Smooth muscle cell (in vitro differentiated cells): ENCODE measurements around the gene NFIC. TPM values are rescaled to one million over a fixed set of nuclear protein-coding genes. Genes with fewer than 3 reads are reported as not detected.
"Not testable (repeated sequence)": the region's sequence is repeated elsewhere in the genome, so short reads cannot be mapped to it uniquely, and the experiment has no call there.

Experiments used
- DNase-seq: peaks from one replicate; lab custom pipeline; 2025; ENCODE audit not compliant: unreplicated experiment; lab: John Stamatoyannopoulos, UW
- H2AFZ ChIP-seq: fragments of 200-600 bp; sonication (generic); 2 replicates; pipeline ENCODE4 v1.6.0; 2016; ENCODE audit warnings: antibody characterized with exemption, low read depth, mild to moderate bottlenecking
- H3F3A ChIP-seq: fragments of 200-600 bp; sonication (generic); 2 replicates; pipeline ENCODE4 v1.6.0; 2017; ENCODE audit warnings: antibody characterized with exemption, low read depth
- H3K27ac ChIP-seq: fragments of 200-600 bp; sonication (generic); 2 replicates; pipeline ENCODE4 v1.5.1; 2016; ENCODE audit warnings: low read depth, mild to moderate bottlenecking
- H3K27me3 ChIP-seq: fragments of 200-600 bp; sonication (generic); 2 replicates; pipeline ENCODE4 v1.6.1; 2016; ENCODE audit warnings: low read depth, mild to moderate bottlenecking
- H3K36me3 ChIP-seq: fragments of 200-600 bp; sonication (generic); 2 replicates; pipeline ENCODE4 v1.5.1; 2016; ENCODE audit warnings: low read depth
- H3K4me1 ChIP-seq: fragments of 200-600 bp; sonication (generic); 2 replicates; pipeline ENCODE4 v1.5.1; 2016; ENCODE audit warnings: low read depth
- H3K4me2 ChIP-seq: fragments of 200-600 bp; sonication (generic); 2 replicates; pipeline ENCODE4 v1.6.0; 2016; ENCODE audit warnings: mild to moderate bottlenecking
- H3K4me3 ChIP-seq: fragments of 200-600 bp; sonication (generic); 2 replicates; pipeline ENCODE4 v1.5.1; 2016; ENCODE audit warnings: mild to moderate bottlenecking
- H3K79me2 ChIP-seq: fragments of 200-600 bp; sonication (generic); 2 replicates; pipeline ENCODE4 v1.6.0; 2016; ENCODE audit warnings: low read depth, mild to moderate bottlenecking
- H3K9ac ChIP-seq: fragments of 200-600 bp; sonication (generic); 2 replicates; pipeline ENCODE4 v1.6.0; 2016; ENCODE audit warnings: low read depth
- H3K9me3 ChIP-seq: fragments of 200-600 bp; sonication (generic); replicated peaks from 2 replicates; pipeline ENCODE4 v1.5.1; 2016; ENCODE audit warnings: low read depth
- H4K20me1 ChIP-seq: fragments of 200-600 bp; sonication (generic); 2 replicates; pipeline ENCODE4 v1.6.0; 2016; ENCODE audit warnings: low read depth
- CTCF ChIP-seq: fragments of 200-600 bp; sonication (generic); IDR thresholded peaks from 2 replicates; pipeline ENCODE4 v1.5.1; 2017; ENCODE audit warnings: borderline replicate concordance, mild to moderate bottlenecking, antibody characterized with exemption; ENCODE audit not compliant: insufficient read depth, poor library complexity, severe bottlenecking
- WGBS: methylation state at CpG from one replicate; pipeline ENCODE4 v1.1.7; 2016; ENCODE audit warnings: low lambda C conversion rate; 5-methylcytosine and 5-hydroxymethylcytosine counted together
- polyA plus RNA-seq: library from polyadenylated mRNA; unstranded; fragments of >200 nt; fragmentation: Nextera tagmentation; extraction: Ambion mirVana; gene quantifications from 2 replicates; pipeline ENCODE4 v1.2.1, GENCODE V29; 2016
- total RNA-seq: library from RNA; depleted of rRNA; stranded (reverse); fragments of >200 nt; gene quantifications from 2 replicates; pipeline ENCODE4 v1.2.3, GENCODE V29; 2014

NFIC gene
- total and polyA plus RNA-seq, 2 experiments from 2014 or later = 7.9 to 33.2 TPM

GRCh38 chr19:3342246-3342645 is 24.1 kb upstream of the NFIC start:
- TF ChIP-seq CTCF = no peak
- H4K20me1 ChIP-seq = no peaks in the 10 kb centered on the region
- H3F3A ChIP-seq = no peaks in the 10 kb centered on the region
- H3K4me1 ChIP-seq = no peaks in the 10 kb centered on the region
- H2AFZ ChIP-seq = no peak overlapping the region
- no peak for DNase-seq
- H3K36me3 ChIP-seq = no peaks in the 10 kb centered on the region
- H3K4me2 ChIP-seq = no peak overlapping the region
- H3K4me3 ChIP-seq = no peak overlapping the region
- H3K27me3 ChIP-seq = peaks cover 2% of the 10 kb centered on the region
- no peaks in the 10 kb centered on the region for H3K79me2 ChIP-seq
- H3K27ac ChIP-seq = no peak overlapping the region
- H3K9ac ChIP-seq = no peak overlapping the region
- WGBS = 86% methylated on average over 9 of the region's 9 CpGs
- H3K9me3 ChIP-seq = no peaks in the 10 kb centered on the region

GRCh38 chr19:3342962-3343361 is 23.4 kb upstream of the NFIC start:
- not testable (repeated sequence) for H3K9me3 ChIP-seq, H3K4me1 ChIP-seq, H2AFZ ChIP-seq, H3F3A ChIP-seq, H3K9ac ChIP-seq, H3K36me3 ChIP-seq, H3K4me2 ChIP-seq, H3K4me3 ChIP-seq, H3K79me2 ChIP-seq, H3K27ac ChIP-seq, DNase-seq, H3K27me3 ChIP-seq, H4K20me1 ChIP-seq
- 90% methylated on average over 9 of the region's 9 CpGs for WGBS

- no peak overlapping the region for H3K27ac ChIP-seq
- H3F3A ChIP-seq = no peaks in the 10 kb centered on the region
- no peaks in the 10 kb centered on the region for H3K79me2 ChIP-seq
- H3K4me2 ChIP-seq = no peak overlapping the region
- no peak for TF ChIP-seq CTCF
- 73% methylated on average over 26 of the region's 26 CpGs for WGBS
- H3K36me3 ChIP-seq = no peaks in the 10 kb centered on the region
- H3K4me1 ChIP-seq = no peaks in the 10 kb centered on the region
- no peak overlapping the region for H2AFZ ChIP-seq
- H3K4me3 ChIP-seq = no peak overlapping the region
- DNase-seq = no peak
- H3K27me3 ChIP-seq = peaks cover 2% of the 10 kb centered on the region
- H3K9ac ChIP-seq = no peak overlapping the region
- H4K20me1 ChIP-seq = no peaks in the 10 kb centered on the region
- no peaks in the 10 kb centered on the region for H3K9me3 ChIP-seq
These were observed 22.5 kb upstream of the NFIC start for GRCh38 chr19:3343619-3344502.

GRCh38 chr19:3344608-3345598 is 21.5 kb upstream of the NFIC start:
- no peaks in the 10 kb centered on the region for H3K36me3 ChIP-seq
- no peaks in the 10 kb centered on the region for H3K9me3 ChIP-seq
- no peak overlapping the region for H3K4me2 ChIP-seq
- H3K79me2 ChIP-seq = no peaks in the 10 kb centered on the region
- 91% methylated on average over 16 of the region's 25 CpGs for WGBS
- H2AFZ ChIP-seq = no peak overlapping the region
- no peak for TF ChIP-seq CTCF
- no peak overlapping the region for H3K4me3 ChIP-seq
- H3F3A ChIP-seq = no peaks in the 10 kb centered on the region
- peaks cover 2% of the 10 kb centered on the region for H3K27me3 ChIP-seq
- DNase-seq = no peak
- no peaks in the 10 kb centered on the region for H4K20me1 ChIP-seq
- no peaks in the 10 kb centered on the region for H3K4me1 ChIP-seq
- H3K27ac ChIP-seq = no peak overlapping the region
- H3K9ac ChIP-seq = no peak overlapping the region
